ENCODE data around the gene SIGLEC14. TPM values are rescaled to one million over a fixed set of nuclear protein-coding genes. Genes with fewer than 3 reads are reported as not detected.

The SIGLEC14 gene
- total RNA-seq, 2 experiments from 2014 or later, result 0.87 to 1.3 TPM

- CTCF ChIA-PET, result no interaction called here
- no peaks in the 10 kb centered on the region for H3K36me3 ChIP-seq (ENCODE audit: insufficient read depth, low read length)
- H3K4me1 Mint-ChIP-seq (ENCODE audit: low read depth), result no peaks in the 10 kb centered on the region
Observed at GRCh38 chr19:51627491-51628138, 19.0 kb downstream of the SIGLEC14 start.

DNA sequence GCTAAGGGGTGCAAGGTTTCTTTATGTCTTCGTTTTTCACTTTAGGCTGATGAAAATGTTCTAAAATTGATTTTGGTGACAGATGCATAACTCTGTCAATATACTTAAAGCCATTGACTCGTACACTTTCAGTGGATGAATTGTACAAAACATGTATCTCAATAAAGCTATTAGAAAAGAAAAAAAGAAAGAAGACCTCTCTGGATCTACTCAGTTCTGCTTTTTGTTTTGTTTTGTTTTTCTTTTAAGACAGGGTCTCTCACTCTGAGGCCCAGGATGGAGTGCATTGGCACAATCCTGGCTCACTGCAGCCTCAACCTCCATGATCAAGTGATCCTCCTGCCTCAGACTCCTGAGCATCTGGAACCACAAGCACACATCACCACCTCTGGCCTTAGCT lies 19.9 kb downstream of the SIGLEC14 start:
- Mint-ChIP-seq H3K9me3 (peaks cover 2% of the 10 kb centered on the region), H3K36me3 (ENCODE audit: low read depth) (no peaks in the 10 kb centered on the region), H3K4me3 (no peak overlapping the region), H3K27me3 (peaks cover 44% of the 10 kb centered on the region), H3K27ac (no peak overlapping the region), H3K4me1 (ENCODE audit: low read depth) (no peaks in the 10 kb centered on the region)
- no peak overlapping the region for H3K4me3 ChIP-seq (ENCODE audit: low read length)
- no peak for DNase-seq
- ChIA-PET CTCF (no interaction called here), POLR2A (no interaction called here)
- no peaks in the 10 kb centered on the region for H3K4me1 ChIP-seq (ENCODE audit: insufficient read depth, low read length)
- H3K36me3 ChIP-seq (ENCODE audit: insufficient read depth, low read length), result no peaks in the 10 kb centered on the region
- ATAC-seq (ENCODE audit: poor library complexity), result no peak
- intact Hi-C loops (cut with DNase I, micrococcal nuclease), result no loop called here
- H3K27ac ChIP-seq (ENCODE audit: low read depth in 1 of 2, low read length in 2 of 2), result no peak overlapping the region
- TF ChIP-seq, protein P1, sequence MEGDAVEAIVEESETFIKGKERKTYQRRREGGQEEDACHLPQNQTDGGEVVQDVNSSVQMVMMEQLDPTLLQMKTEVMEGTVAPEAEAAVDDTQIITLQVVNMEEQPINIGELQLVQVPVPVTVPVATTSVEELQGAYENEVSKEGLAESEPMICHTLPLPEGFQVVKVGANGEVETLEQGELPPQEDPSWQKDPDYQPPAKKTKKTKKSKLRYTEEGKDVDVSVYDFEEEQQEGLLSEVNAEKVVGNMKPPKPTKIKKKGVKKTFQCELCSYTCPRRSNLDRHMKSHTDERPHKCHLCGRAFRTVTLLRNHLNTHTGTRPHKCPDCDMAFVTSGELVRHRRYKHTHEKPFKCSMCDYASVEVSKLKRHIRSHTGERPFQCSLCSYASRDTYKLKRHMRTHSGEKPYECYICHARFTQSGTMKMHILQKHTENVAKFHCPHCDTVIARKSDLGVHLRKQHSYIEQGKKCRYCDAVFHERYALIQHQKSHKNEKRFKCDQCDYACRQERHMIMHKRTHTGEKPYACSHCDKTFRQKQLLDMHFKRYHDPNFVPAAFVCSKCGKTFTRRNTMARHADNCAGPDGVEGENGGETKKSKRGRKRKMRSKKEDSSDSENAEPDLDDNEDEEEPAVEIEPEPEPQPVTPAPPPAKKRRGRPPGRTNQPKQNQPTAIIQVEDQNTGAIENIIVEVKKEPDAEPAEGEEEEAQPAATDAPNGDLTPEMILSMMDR (IDR thresholded peaks at IDR 0.05), result no peak
- peaks cover 0 to 4% of the 10 kb centered on the region in 2 experiments for H3K27me3 ChIP-seq (ENCODE audit: control insufficient read depth in 1 of 2, insufficient read depth in 2 of 2, low read length in 2 of 2)
- H3K9me3 ChIP-seq (ENCODE audit: control insufficient read depth in 1 of 2, insufficient read depth in 1 of 2, low read length in 2 of 2), result no peaks in the 10 kb centered on the region

More at GRCh38 chr19:51627491-51628138, 19.0 kb downstream of the SIGLEC14 start:
- Mint-ChIP-seq H3K27ac (no peak overlapping the region), H3K4me3 (no peak overlapping the region), H3K9me3 (no peaks in the 10 kb centered on the region), H3K36me3 (ENCODE audit: low read depth) (no peaks in the 10 kb centered on the region), H3K27me3 (peaks cover 46% of the 10 kb centered on the region)
- peaks cover 0 to 4% of the 10 kb centered on the region in 2 experiments for H3K27me3 ChIP-seq (ENCODE audit: control insufficient read depth in 1 of 2, insufficient read depth in 2 of 2, low read length in 2 of 2)
- POLR2A ChIA-PET, result no interaction called here
- intact Hi-C loops (cut with DNase I, micrococcal nuclease), result no loop called here
- ATAC-seq (ENCODE audit: poor library complexity) (no peak), DNase-seq (no peak)
- H3K4me3 ChIP-seq (ENCODE audit: low read length), result no peak overlapping the region
- H3K4me1 ChIP-seq (ENCODE audit: insufficient read depth, low read length), result no peaks in the 10 kb centered on the region
- TF ChIP-seq, protein P1 (IDR thresholded peaks at IDR 0.05), result no peak
- no peak overlapping the region for H3K27ac ChIP-seq (ENCODE audit: low read depth in 1 of 2, low read length in 2 of 2)
- no peaks in the 10 kb centered on the region for H3K9me3 ChIP-seq (ENCODE audit: control insufficient read depth in 1 of 2, insufficient read depth in 1 of 2, low read length in 2 of 2)

DNA sequence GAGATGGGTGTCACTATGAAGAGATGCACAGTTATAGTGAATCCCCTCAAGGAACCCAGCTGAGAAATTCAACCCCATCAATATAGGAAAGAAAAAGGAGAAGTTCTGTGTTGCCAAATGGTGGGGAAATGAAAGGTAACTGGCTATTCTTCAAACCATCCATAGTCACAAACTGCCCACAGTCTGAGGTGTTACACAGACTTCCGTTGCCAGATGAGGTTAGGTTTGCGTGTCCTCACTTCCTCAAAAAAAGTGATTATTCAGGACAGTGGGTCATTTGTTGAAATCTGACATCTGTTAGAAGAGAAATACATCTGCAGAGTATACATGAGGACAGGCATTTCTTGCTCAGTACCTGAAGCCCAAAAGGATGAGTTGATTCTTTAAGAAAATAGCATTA lies 25.4 kb downstream of the SIGLEC14 start:
- TF ChIP-seq, protein P1 (IDR thresholded peaks at IDR 0.05), result no peak
- CTCF ChIA-PET, result no interaction called here
- no peaks in the 10 kb centered on the region for H3K9me3 ChIP-seq (ENCODE audit: control insufficient read depth in 1 of 2, insufficient read depth in 1 of 2, low read length in 2 of 2)
- H3K27ac ChIP-seq (ENCODE audit: low read depth in 1 of 2, low read length in 2 of 2), result no peak overlapping the region
- Mint-ChIP-seq H3K36me3 (ENCODE audit: low read depth) (no peaks in the 10 kb centered on the region), H3K27ac (no peak overlapping the region), H3K4me3 (no peak overlapping the region), H3K9me3 (peaks cover 2% of the 10 kb centered on the region), H3K27me3 (peaks cover 41% of the 10 kb centered on the region), H3K4me1 (ENCODE audit: low read depth) (no peaks in the 10 kb centered on the region)
- intact Hi-C loops (cut with DNase I, micrococcal nuclease), result no loop called here
- H3K4me3 ChIP-seq (ENCODE audit: low read length), result no peak overlapping the region
- no peaks in the 10 kb centered on the region for H3K4me1 ChIP-seq (ENCODE audit: insufficient read depth, low read length)
- POLR2A ChIA-PET, result no interaction called here
- no peak for ATAC-seq (ENCODE audit: poor library complexity)
- H3K27me3 ChIP-seq (ENCODE audit: control insufficient read depth in 1 of 2, insufficient read depth in 2 of 2, low read length in 2 of 2), result no peaks in the 10 kb centered on the region
- DNase-seq, result peak in 3 of 14 experiments; percentile 14 to 33 (median 30)
- H3K36me3 ChIP-seq (ENCODE audit: insufficient read depth, low read length), result no peaks in the 10 kb centered on the region

All from CD4-positive, alpha-beta T cell (primary cell).